IPS-18c (cell line): ENCODE measurements around the gene TSPAN4.
A peak's percentile ranks its signal among the peaks of the same experiment; 100 is the strongest.

Experiments
- H3K4me3 ChIP-seq: 2 replicates; pipeline ENCODE4 v1.7.0; 2013; ENCODE audit warnings: low read depth, mild to moderate bottlenecking, low read length, moderate library complexity; ENCODE audit not compliant: insufficient read depth
- H3K9me3 ChIP-seq: one replicate; pipeline ENCODE4 v1.6.1; 2013; ENCODE audit warnings: mild to moderate bottlenecking, low read length, moderate library complexity; ENCODE audit not compliant: control insufficient read depth, insufficient read depth

TSPAN4 gene

DNA sequence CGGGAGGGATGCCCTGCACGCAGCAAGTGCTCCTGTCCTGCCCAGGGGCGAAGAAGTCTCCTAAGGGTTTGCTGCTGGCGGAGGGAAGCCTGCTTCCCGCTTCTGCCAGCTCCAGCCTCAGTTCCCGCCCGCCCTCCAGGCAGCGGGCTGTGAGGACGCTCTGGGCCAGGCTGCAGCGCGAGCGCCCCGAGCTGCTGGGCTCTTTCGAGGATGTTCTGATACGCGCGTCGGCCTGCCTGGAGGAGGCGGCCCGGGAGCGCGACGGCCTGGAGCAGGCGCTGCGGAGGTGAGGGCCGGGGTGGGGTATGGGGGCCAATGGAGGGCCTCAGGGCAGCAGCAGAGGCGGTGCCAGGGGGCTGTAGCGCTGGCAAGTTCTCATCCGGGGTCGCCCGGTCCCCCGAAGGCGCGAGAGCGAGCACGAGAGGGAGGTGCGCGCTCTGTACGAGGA, 12.8 kb upstream of the TSPAN4 start:
- Histone ChIP-seq H3K4me3 (peak overlapping the region; percentile 49), H3K9me3 (peaks cover 5% of the 10 kb centered on the region)

DNA sequence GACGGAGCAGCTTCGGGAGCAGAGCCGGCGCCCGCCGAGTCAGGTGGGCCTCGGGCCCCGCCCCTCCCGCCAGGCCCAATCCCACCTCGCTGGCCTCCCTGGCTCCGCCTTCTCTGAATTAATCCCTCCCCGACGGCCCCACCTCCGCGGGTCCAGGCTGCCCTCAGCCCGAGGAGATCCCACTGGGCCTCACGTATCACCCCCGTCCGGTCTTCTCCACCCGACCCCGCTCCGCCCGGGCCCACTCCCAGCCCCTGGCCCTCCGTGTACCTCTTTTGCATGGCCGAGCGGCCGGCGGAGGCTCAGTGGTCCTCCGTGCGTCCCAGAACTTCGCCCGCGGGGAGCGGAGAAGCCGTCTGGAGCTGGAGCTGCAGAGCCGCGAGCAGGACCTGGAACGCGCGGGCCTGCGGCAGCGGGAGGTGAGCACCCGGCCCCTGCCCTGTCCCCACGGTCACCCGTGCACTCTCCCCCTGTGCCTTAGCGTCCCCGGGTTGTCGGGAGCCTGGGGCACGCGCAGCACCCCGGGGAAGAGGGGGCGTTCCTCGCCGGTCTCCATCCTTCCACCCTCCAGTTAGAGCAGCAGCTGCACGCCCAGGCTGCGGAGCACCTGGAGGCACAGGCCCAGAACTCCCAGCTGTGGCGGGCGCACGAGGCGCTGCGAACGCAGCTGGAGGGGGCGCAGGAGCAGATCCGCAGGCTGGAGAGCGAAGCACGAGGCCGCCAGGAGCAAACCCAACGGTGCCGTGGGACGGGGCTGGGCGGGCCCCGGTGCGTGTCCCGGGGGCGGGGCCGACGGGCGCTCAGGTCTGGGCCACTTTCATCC, 12.1 kb upstream of the TSPAN4 start:
- Histone ChIP-seq H3K4me3 (peak overlapping the region; percentile 59), H3K9me3 (peaks cover 5% of the 10 kb centered on the region)

DNA sequence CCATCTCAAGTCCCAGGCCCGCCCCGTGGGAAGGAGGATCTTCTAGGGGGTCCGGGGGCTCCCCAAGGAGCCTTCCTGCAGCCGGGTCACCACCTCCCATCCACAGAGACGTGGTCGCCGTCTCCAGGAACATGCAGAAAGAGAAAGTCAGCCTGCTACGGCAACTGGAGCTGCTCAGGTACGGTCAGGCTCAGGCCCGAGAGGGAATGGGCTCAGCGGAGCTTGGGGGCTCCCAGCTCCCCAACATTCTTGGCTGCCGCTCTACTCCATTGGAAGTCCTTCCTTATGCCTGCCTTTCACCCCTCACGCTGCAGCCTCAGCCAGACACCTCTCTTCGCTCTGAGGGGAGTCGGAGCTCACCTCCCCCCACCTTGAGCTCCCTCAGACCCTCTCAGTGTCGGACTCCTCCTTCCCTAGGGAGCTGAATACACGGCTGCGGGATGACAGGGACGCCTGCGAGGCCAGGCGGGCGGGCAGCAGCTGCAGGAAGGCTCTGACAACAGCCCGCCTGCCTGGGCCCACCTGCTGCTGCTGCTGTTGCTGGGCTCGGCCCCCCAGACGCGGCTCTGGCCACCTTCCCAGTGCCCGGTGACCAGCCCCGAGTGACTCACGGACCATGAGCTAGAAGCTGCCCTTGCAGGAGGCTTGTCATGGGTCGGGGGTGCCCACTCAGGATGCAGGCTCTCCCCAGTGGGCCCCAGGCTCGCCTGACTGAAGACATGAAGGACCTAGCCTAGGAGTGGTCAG, 11.4 kb upstream of the TSPAN4 start:
- H3K4me3 ChIP-seq, result peak overlapping the region; percentile 59
- peaks cover 5% of the 10 kb centered on the region for H3K9me3 ChIP-seq

DNA sequence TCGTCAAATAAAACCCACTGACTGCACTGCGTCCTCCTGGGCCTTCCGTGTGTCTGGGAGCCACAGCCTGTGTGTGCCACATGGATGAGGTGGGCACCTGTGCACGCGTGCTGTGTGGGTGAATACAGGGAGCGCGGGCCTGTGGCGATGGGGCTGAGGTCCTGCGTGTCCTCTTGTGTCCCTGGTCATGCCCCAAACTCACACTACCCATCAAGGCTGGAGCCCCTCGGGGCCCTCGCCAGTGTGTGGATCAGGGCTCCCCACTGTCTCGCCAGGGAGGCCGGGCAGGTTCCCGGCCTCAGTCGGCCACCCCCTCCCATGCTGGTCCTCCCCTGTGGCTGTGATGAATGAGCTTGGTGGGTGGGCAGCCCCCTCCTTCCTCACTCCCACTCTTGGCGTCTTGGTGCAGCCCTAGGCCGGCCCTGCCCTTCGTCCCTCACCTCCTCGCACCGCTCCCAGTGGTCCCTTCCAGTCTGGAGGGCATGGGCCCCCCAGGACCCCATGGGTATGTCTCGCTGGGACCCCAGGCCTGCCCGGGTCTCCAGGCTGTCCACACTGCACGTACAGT, 10.6 kb upstream of the TSPAN4 start:
- Histone ChIP-seq H3K4me3 (peak overlapping the region; percentile 49), H3K9me3 (peaks cover 5% of the 10 kb centered on the region)

DNA sequence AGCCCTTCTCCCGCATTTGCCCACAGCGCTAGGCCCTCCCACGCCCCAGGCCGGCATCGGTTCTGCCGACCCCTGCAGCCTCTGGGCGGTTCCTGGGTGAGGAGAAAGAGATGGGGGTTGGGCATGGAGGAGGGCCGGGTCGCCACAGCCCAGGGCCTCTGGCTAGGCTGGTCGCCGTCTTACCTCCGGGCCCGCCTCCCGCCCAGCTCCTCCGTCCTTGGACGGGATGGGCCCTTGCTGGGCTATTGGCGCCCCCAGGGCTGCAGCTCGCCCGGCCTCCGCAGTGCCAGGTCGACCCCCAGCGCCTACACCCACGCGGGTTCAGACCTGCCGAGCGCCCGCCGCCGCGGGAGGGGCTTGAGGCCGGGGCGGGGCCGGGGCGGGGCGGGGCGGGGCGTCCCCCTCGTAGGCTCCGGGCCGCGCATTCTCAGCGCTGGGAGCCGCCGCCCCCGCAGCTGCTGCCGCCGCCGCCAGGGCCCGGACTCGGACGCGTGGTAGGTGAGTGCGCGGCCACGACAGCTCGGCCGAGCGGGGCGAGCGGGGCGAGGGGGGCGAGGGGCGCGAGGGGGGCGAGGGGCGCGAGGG, 10.0 kb upstream of the TSPAN4 start, which contains the start of gene CD151:
CD151 (plus strand) TSS at position 424 of the 585 bp plus-strand sequence. CDS start 3,118 bp downstream, outside the sequence.
- Histone ChIP-seq H3K4me3 (peak within 1 kb of the TSS; percentile 66), H3K9me3 (peaks cover 5% of the 10 kb centered on the region)

DNA sequence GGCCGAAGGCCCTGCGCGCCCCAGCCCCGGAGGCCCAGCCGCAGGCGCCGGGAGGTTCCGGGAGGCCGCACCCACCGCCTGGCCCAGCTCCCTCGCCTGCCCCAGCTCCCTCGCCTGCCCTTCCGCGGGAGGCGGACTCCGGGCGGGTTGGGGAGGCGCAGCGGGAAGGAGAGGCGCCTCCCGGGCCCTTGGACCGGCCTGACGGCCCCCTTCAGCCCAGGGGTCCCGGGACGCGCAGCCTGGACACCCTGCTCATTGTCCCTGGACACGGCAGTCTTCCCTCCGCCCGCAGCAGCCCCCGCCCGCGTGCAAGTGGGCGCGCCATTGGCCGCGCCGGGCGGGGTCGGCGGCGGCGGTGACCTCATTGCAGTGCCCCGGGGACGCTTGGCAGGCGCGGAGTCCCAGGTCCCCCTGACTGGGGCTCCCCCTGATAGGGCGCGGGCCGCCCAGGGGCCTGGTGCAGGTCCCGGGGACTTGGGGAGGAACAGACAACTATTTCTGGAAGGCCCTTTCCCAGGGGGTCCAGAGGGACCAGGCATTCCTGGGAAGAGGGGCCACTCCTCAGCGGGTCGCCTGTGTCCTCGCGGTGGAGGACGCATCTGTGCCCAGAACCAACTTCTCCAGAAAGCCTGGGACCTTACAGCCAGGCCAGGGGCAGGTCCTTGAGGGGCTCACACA, 9.4 kb upstream of the TSPAN4 start:
- H3K4me3 ChIP-seq, result peak overlapping the region; percentile 66

DNA sequence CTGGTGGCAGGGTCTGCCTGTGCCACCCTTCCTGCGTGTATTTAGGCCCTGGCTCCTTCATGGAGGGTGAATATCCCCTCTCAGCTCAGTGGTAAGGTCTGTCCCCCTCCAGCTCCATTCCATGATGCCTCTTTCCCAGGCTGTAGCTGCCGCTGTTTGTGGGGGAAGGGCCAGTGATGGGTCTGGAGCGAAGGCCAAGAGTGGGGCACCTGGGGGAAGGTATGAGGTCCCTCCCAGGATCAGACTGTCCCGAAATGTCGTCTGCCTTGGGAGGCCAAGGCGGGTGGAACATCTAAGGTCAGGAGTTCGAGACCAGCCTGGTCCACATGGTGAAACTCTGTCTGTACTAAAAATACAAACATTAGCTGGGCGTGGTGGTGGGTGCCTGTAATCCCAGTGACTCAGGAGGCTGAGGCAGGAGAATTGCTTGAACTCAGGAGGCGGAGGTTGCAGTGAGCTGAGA, 8.8 kb upstream of the TSPAN4 start:
- peaks cover 5% of the 10 kb centered on the region for H3K9me3 ChIP-seq
- H3K4me3 ChIP-seq, result peak overlapping the region; percentile 66

More for the DNA sequence above, 9.4 kb upstream of the TSPAN4 start:
- peaks cover 5% of the 10 kb centered on the region for H3K9me3 ChIP-seq

DNA sequence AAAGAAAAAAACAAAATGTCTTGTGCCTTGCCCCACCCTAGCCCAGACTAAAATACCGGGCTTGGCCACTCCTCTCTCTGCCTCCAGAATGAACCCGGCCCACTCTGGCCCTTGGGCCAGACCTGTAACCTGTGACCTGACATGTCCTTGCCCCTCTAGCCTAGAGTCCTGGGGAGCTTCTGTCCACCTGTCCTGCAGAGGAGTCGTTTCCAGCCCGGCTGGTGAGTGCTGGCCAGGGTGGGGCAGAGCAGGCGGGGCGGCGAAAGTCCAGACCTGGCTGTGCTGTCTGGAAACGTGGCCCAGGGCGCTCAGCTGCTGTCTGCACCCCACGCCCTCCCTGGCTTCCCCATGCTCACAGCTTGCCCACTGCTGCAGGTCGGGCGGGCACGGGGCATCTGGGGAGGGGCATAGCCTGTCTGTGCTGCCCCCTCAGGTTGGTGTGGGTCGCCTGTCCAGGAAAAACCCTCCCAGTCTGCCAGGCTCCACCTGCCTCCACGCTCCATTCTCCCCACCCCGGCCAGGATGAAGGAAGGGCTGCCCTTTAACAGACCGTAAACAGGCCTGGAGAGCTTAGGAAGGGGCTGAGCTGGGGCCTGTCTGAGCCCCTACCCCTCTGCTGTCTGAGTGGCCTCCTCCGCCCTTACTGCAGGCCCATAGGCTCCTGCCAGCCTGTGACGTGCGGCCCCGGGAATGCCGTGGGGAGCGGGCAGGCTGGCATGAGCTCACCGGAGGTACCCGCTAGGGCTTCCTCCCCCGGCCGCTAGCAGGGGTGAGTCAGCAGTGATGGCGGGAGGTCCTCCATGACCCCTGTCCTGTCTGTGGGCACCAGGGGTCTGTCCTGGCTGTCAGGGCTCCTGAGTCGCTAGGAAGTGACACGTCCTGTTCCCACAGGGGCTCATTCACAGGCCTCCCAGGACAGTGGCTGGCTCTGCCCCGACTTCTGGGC, 8.0 kb upstream of the TSPAN4 start:
- Histone ChIP-seq H3K9me3 (peaks cover 5% of the 10 kb centered on the region), H3K4me3 (no peak overlapping the region)

DNA sequence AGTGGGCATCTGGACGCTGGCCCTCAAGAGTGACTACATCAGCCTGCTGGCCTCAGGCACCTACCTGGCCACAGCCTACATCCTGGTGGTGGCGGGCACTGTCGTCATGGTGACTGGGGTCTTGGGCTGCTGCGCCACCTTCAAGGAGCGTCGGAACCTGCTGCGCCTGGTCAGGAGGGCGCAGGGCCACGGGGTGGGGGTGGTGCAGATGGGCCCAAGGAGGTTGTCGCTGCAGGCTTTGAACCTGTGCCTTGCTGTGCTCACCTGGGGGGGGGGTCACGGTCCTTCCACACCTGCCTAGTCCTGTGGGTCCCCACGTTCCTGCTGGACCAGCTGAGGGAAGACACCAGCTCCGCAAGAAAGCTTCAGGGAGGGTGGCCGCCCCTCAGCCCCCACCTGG, 6.4 kb upstream of the TSPAN4 start:
- H3K9me3 ChIP-seq, result peaks cover 2% of the 10 kb centered on the region
- no peak overlapping the region for H3K4me3 ChIP-seq

DNA sequence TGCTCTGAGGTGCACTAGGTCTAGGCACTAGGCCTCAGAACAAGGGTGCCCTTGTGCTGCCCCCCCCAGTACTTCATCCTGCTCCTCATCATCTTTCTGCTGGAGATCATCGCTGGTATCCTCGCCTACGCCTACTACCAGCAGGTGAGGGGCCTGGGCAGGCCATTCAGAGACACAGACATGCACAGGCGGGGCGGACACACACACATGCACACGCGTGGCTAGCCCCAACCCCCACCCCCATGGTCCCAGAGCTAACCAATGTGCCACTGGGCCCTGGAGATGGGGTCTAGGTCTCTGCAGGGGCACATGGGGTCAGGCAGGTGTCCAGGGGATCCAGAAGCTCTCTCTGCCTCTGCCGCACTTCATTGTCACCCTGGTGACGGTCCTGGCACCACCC, 6.0 kb upstream of the TSPAN4 start:
- Histone ChIP-seq H3K4me3 (no peak overlapping the region), H3K9me3 (peaks cover 2% of the 10 kb centered on the region)

DNA sequence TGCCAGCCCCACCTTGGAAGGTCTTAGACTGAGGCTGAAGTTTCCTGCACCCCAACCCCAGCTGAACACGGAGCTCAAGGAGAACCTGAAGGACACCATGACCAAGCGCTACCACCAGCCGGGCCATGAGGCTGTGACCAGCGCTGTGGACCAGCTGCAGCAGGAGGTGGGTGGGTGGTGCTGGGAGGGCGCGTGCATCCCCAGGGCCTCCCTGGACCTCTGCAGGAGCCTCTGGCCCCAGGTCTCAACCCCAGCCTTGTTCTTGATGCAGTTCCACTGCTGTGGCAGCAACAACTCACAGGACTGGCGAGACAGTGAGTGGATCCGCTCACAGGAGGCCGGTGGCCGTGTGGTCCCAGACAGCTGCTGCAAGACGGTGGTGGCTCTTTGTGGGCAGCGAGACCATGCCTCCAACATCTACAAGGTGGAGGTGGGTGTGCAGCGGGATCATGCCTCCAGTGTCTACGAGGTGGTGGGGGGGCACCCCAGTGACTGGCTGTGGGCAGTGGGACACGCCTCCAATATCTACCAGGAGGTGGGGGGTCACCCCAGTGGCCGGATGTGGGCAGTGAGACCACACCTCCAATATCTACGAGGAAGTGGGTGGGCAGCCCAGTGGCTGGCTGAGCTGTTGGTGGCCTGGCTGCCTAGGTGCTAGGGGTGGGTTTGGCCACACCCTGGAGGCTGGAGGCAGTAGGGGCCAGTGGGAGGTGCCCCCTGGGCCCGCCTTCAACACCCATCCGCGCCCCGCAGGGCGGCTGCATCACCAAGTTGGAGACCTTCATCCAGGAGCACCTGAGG, 5.3 kb upstream of the TSPAN4 start:
- no peak overlapping the region for H3K4me3 ChIP-seq
- H3K9me3 ChIP-seq, result peaks cover 2% of the 10 kb centered on the region

DNA sequence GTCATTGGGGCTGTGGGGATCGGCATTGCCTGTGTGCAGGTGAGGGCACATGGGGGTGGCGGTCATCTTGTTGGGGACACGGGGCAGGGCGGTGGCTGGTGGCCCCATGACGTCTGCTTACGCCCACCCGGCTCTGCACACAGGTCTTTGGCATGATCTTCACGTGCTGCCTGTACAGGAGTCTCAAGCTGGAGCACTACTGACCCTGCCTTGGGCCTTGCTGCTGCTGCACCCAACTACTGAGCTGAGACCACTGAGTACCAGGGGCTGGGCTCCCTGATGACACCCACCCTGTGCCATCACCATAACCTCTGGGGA, 4.7 kb upstream of the TSPAN4 start:
- Histone ChIP-seq H3K9me3 (peaks cover 2% of the 10 kb centered on the region), H3K4me3 (no peak overlapping the region)

DNA sequence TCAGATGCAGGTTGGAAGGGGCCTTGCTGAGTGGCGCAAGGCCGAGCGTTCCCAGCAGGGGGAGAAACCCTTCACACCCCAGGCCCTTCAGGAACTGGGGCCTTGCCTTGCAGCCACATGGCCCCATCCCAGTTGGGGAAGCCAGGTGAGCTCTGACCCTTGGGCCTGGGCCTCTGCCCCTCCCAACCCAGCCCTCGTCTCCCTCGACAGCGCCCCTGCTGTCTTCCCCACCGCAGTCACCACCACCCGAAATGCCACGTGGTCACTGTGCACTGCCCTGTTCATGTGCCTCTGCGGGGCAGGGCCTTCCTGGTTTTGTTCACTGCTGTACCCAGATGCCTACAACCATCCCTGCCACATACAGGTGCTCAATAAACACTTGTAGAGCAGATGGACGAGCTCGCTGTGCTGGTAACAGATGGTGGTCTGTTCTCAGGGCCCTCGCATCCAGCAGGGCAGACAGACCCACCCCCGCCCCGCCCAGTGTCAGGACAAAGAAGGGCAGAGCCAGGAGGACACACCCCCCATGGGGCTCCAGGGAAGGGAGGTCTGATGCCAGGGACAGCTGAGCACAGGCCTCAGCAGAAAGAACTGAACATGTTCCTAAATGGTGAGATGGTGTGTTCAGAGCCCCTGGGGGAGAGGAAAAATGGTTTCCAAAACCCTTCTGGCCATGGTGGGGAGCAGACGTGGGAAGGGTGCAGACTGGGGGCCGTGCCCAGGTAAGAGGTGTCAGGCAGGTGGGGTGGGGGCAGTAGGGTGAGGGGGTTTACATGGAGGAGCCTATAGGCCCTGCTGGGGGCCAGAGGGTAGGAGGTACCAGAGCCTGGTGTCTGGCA, 4.0 kb upstream of the TSPAN4 start:
- Histone ChIP-seq H3K4me3 (no peak overlapping the region), H3K9me3 (peaks cover 2% of the 10 kb centered on the region)

DNA sequence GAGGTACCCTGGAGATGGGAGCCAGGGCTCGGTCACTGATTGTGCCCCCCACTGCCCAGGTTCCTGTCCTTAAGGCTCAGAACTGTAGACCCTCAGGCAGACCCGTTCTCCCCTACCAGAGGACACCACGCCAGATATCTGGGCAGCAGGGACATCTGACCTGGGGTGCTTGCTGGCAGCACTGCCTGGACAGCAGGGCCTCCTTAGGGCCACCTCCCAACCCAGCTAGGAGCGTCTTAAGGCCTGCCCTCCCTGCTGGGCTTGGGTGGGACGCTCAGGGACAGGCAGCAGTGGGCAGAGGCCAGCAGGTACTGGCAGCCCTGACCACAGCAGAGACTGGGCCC, 3.4 kb upstream of the TSPAN4 start:
- H3K4me3 ChIP-seq, result no peak overlapping the region
- peaks cover 2% of the 10 kb centered on the region for H3K9me3 ChIP-seq
